ENCODE data around the gene COX5B. TPM values are rescaled to one million over a fixed set of nuclear protein-coding genes. Genes with fewer than 3 reads are reported as not detected.
A peak's percentile ranks its signal among the peaks of the same experiment; 100 is the strongest.
"Not testable (repeated sequence)": the region's sequence is repeated elsewhere in the genome, so short reads cannot be mapped to it uniquely, and the experiment has no call there.

Gene COX5B, protein sequence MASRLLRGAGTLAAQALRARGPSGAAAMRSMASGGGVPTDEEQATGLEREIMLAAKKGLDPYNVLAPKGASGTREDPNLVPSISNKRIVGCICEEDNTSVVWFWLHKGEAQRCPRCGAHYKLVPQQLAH
- 100 to 1,000 TPM; 198 to 257 (median 214) TPM for polyA plus RNA-seq (ENCODE audit: insufficient read length in 4 of 4)

- DNase-seq (ENCODE audit: low read depth in 4 of 4, low spot score in 2 of 4) = peak; percentile 92 to 98 (median 96)
Measured at GRCh38 chr2:97645695-97646629, at the start of gene COX5B. COX5B (plus strand) TSS chr2:97646062; CDS start chr2:97646087, 25 bp downstream.

DNA sequence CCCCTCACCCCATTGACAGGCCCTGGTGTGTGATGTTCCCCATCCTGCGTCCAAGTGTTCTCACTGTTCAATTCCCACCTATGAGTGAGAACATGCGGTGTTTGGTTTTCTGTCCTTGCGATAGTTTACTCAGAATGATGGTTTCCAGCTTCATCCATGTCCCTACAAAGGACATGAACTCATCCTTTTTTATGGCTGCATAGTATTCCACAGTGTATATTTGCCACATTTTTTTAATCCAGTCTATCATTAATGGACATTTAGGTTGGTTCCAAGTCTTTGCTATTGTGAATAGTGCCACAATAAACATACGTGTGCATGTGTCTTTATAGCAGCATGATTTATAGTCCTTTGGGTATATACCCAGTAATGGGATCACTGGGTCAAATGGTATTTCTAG lies 49.7 kb upstream of the COX5B start:
- DNase-seq (ENCODE audit: low read depth in 4 of 4, low spot score in 2 of 4) = not testable (repeated sequence)

- DNase-seq (ENCODE audit: low read depth in 4 of 4, low spot score in 2 of 4) = not testable (repeated sequence)
Measured at GRCh38 chr2:97601537-97601936, 44.3 kb upstream of the COX5B start.

DNA sequence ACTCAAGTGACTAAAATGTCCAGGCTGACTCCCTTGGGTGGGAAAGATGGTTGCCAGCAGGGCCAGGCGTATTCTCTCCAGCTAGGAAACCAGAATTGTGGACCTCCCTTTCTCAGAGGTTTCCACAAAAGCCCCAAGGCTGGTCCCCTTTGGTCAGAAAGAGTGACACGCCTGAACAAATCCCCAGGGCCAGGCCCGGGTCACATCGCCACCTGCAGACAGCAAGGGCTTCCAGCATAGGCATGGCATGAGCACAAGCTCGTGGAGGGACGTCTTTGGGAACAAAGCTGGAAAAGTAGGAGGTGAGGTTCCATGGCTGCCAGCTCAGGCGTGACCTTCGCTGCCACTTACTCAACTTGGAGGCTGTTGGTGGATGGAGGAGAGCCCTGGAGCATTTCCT lies 40.8 kb upstream of the COX5B start:
- DNase-seq (ENCODE audit: low read depth in 4 of 4, low spot score in 2 of 4) = not testable (repeated sequence)

DNA sequence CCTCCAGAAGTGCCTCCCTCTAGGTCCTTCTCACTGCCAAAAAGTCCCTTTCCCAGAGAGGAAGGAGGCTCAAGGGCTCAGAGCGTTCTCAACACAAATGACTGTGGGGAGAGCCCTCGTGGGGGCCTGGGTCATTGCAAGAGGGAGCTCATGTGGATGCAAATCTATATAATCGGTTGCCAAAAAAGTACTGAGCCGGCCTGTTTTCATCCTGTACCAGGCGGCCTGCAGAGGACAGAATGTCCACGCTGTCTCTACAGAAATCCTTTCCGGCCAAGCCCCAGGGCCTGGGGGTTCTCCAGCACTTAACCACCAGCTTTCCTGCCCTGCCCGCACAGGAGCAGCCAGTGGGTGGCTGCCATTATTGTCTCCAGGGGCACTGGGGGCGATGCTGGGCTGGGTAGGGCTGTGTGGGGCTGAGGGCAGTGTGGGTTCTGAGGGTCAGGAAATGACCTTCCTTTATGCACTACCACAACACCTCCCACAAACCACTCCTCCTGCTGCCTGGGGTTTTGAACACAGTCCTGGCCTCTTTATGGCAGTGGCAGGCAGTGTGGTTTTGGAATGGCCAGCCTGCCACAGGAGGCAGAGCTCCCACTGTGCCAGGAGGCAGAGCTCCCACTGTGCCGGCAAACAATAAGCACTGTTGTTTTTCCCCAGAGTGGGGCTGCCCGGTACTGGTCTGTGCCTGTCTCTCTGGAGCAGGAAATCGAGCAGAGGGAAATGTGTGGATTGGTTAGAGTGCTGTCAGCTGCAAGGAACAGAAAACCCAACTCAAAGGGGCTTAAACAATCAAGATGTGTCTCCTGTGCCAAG lies 40.1 kb upstream of the COX5B start:
- not testable (repeated sequence) for DNase-seq (ENCODE audit: low read depth in 4 of 4, low spot score in 2 of 4)

DNA sequence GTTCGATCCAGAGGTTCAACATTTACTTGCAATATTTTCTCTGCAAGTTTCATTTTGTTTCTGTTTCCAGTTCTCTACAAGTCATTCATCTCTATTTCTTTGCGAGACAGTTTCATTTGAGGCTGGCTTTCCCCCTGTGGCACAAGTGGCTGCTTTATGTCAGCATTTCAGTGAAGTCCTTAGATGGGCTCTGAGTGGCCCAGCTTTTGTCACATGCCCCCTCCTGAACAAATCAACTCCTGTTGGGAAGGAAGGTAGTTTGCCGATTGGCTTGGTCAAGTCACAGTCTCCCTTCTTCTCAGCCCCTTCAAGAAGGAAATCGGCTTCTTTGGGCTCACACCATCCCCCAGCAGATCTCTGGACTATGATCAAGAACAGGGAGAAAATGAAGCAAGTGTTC lies 37.1 kb upstream of the COX5B start:
- not testable (repeated sequence) for DNase-seq (ENCODE audit: low read depth in 4 of 4, low spot score in 2 of 4)

- DNase-seq (ENCODE audit: low read depth in 4 of 4, low spot score in 2 of 4) = not testable (repeated sequence)
Measured at GRCh38 chr2:97611895-97612294, 34.0 kb upstream of the COX5B start.

DNA sequence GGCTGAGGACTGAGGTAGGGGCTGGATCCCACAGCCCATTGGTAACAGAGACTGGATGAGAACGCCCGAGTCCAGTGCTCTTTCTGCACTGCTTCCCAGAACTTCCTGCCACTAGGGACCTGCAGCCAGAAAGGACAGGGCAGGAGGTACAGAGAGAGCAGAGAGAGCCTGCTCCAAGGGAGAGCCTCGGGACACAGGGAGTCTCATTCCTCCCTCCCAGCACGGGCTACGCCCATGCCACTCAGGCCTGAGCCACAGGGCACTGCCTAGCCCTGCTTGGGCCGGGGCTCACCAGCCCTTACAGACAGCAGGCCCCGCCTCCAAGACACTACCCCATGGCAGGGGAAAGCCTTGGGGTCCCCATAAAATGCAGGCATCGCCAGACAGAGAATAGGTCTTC lies 30.1 kb upstream of the COX5B start:
- not testable (repeated sequence) for DNase-seq (ENCODE audit: low read depth in 4 of 4, low spot score in 2 of 4)

DNA sequence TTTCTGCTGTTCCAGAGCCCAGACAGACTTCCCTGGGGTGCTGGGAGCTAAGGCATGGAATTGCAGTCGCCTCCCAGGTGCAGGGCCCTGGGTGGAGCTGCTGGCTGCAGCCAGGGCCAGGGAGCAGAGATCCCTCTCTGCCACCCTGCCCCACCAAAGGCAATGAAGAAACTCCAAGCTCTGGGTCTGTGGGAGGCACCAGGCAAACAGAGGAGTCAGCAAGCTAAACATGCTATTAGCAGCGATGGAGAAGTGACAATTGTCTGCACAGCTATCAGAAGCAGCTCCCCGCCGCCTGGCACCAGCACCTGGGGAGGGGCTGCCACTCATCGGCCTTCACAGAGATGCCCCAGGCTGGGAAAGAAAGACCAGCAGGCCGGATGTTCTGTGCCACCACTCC lies 28.0 kb upstream of the COX5B start:
- no peak for DNase-seq (ENCODE audit: low read depth in 4 of 4, low spot score in 2 of 4)

- DNase-seq (ENCODE audit: low read depth in 4 of 4, low spot score in 2 of 4) = not testable (repeated sequence)
Measured at GRCh38 chr2:97618939-97619827, 26.7 kb upstream of the COX5B start.

DNA sequence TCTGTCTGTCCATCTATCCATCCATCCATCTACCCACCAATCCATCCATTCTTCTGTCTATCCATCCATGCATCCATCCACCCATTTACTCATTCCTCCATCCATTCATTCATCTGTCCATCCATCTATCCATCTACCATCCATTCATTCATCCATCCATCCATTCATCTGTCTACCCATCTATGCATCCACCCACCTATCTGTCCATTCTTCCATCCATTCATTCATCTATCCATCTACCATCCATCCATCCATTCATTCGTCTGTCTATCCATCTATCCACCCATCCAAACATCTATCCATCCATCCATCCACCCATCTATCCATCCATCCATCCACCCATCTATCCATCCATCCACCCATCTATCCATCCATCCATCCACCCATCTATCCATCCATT lies 25.4 kb upstream of the COX5B start:
- not testable (repeated sequence) for DNase-seq (ENCODE audit: low read depth in 4 of 4, low spot score in 2 of 4)

DNA sequence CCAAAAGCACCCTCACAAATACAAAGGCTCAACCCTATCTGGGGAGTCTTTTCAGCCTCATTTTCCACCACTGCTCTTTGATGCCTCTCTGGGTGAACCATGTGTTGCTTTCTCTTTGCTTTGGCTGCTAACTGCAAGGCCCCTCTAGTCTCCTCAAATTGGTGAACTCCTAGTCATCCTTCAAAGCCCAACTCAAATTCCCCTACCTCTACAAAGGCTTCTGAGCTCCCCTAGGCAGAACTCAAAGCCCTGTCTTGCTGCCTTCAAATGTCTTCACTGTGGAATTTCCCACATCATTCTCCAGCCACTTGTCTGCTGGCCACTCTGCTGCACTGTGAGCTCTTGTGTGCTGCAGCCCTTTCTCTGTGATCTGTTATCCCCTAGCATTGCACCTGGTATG lies 22.9 kb upstream of the COX5B start:
- DNase-seq (ENCODE audit: low read depth in 4 of 4, low spot score in 2 of 4) = not testable (repeated sequence)

GRCh38 chr2:97625354-97626048 lies 20.4 kb upstream of the COX5B start:
- DNase-seq (ENCODE audit: low read depth in 4 of 4, low spot score in 2 of 4) = not testable (repeated sequence)

DNA sequence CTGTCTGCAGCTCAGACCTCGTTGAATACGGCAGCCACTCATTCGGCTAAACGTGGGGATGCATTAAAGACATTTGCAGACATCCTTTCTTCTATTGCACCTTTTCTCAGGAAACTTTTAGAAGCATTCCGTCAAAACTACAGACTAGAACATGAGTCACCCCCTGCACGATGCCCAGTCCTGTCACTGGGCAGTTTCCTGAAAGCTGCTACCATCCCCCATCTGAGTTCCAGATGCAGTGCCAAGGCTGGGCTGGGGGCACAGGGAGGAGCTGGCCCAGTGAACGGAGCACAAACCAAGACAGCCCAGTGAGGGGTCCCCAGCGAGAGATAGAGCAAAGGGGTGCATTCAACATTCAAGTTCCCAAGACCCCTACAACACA lies 19.8 kb upstream of the COX5B start:
- DNase-seq (ENCODE audit: low read depth in 4 of 4, low spot score in 2 of 4) = not testable (repeated sequence)

DNA sequence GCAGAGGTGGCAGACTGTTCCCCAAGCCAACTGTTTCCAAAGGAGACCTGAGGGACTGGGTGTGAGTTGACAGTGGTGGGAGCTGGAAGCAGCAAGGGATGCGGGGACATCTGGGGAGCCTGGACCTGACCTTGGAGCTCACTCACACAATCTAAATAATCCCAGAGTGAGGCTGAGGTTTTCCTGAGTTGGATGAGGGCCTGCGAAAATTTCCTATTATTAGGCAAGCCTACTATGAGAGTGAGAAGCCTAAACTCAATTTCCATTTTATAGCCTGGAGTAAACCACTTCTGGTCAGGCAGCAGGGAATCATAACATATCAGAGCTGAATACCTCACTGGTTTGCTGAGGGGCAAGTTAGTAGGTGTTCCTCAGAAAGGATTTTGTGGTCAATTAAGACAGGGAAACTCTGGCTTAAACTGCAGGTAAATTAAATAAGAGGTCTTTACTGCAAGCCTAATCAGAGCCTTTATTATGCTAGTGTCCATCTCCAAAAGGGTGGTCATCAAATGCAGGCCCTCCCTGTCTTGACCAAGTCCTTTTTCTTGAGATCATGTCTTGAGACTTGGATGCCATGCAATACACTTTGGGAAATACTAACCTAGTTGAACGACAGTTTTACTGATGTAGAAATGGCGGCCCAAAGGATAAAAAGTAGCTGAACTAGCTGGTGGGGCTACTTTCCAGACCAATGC lies 1.7 kb upstream of the COX5B start:
- no peak for DNase-seq (ENCODE audit: low read depth in 4 of 4, low spot score in 2 of 4)

- peak in 1 of 4 donors; percentile 19 for DNase-seq (ENCODE audit: low read depth in 4 of 4, low spot score in 2 of 4)
Measured at GRCh38 chr2:97645112-97645694, 659 bp upstream of the COX5B start.

GRCh38 chr2:97646977-97647376 lies 1.1 kb downstream of the COX5B start:
- DNase-seq (ENCODE audit: low read depth in 4 of 4, low spot score in 2 of 4) = no peak

DNA sequence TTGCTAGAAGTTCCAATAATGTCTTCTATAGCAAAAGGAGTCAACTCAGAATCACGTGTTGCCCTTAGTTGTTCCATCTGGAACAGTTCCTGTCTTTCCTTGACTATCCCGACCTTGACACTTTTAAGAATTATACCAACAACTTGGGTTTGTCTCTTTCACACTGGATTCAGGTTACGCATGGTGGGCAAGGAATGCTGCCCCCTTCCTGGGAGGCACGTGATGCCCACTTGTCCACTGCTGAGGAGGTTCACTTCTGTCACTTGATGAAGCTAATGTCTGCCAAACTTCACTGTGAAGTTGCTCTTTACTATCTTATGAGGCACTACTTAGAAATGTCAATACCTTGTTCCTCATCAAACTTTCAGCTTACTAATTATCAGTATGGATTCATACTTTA lies 5.3 kb downstream of the COX5B start:
- DNase-seq (ENCODE audit: low read depth in 4 of 4, low spot score in 2 of 4) = no peak
